ENCODE measurements around the gene MAD1L1.

GRCh38 chr7:1770331-1770730, 462.4 kb downstream of the MAD1L1 start:
- no peak for TF ChIP-seq POLR2AphosphoS5 (IDR thresholded peaks at IDR 0.05)
- TF ChIP-seq POLR2A (IDR thresholded peaks at IDR 0.05) = no peak
- TF ChIP-seq, protein P1, sequence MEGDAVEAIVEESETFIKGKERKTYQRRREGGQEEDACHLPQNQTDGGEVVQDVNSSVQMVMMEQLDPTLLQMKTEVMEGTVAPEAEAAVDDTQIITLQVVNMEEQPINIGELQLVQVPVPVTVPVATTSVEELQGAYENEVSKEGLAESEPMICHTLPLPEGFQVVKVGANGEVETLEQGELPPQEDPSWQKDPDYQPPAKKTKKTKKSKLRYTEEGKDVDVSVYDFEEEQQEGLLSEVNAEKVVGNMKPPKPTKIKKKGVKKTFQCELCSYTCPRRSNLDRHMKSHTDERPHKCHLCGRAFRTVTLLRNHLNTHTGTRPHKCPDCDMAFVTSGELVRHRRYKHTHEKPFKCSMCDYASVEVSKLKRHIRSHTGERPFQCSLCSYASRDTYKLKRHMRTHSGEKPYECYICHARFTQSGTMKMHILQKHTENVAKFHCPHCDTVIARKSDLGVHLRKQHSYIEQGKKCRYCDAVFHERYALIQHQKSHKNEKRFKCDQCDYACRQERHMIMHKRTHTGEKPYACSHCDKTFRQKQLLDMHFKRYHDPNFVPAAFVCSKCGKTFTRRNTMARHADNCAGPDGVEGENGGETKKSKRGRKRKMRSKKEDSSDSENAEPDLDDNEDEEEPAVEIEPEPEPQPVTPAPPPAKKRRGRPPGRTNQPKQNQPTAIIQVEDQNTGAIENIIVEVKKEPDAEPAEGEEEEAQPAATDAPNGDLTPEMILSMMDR (IDR thresholded peaks at IDR 0.05) = no peak
- TF ChIP-seq EP300 (IDR thresholded peaks at IDR 0.05; ENCODE audit: low read depth) = no peak
